ENCODE measurements around the gene HECW1. TPM values are rescaled to one million over a fixed set of nuclear protein-coding genes. Genes with fewer than 3 reads are reported as not detected.
"Not testable (repeated sequence)": the region's sequence is repeated elsewhere in the genome, so short reads cannot be mapped to it uniquely, and the experiment has no call there.

The HECW1 gene
- total RNA-seq, 3 donors from 2014 or later, result 0.76 to 1.6 (median 1.2) TPM

DNA sequence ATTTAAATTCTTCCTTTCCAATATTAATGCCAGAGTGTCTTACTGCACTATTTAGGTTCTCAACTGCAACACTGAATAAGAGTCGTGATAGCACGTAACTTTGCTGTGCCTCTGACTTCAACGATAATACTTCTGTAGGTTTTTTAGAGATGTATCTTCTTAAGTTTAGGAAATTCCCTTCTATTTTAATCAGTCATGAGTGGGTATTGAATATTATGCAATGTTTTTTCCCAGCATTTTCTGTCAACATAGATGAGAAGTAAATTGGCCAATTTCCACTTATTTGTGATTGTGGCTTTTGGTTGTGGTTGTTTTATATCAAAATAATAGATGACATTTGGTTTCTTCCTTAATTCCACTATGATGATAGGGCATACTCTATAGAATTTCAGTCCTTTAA is 463.8 kb downstream of the HECW1 start:
- Histone ChIP-seq H3K36me3 (ENCODE audit: low read depth) (no peaks in the 10 kb centered on the region), H3K4me1 (ENCODE audit: low read depth) (no peaks in the 10 kb centered on the region), H3K4me3 (no peak overlapping the region), H3K9me3 (no peaks in the 10 kb centered on the region)
- TF ChIP-seq, protein P1, sequence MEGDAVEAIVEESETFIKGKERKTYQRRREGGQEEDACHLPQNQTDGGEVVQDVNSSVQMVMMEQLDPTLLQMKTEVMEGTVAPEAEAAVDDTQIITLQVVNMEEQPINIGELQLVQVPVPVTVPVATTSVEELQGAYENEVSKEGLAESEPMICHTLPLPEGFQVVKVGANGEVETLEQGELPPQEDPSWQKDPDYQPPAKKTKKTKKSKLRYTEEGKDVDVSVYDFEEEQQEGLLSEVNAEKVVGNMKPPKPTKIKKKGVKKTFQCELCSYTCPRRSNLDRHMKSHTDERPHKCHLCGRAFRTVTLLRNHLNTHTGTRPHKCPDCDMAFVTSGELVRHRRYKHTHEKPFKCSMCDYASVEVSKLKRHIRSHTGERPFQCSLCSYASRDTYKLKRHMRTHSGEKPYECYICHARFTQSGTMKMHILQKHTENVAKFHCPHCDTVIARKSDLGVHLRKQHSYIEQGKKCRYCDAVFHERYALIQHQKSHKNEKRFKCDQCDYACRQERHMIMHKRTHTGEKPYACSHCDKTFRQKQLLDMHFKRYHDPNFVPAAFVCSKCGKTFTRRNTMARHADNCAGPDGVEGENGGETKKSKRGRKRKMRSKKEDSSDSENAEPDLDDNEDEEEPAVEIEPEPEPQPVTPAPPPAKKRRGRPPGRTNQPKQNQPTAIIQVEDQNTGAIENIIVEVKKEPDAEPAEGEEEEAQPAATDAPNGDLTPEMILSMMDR (IDR thresholded peaks at IDR 0.05), result no peak
- no peak for DNase-seq
- ATAC-seq, result no peak
- intact Hi-C loops (cut with DNase I, micrococcal nuclease), result no loop called here

DNA sequence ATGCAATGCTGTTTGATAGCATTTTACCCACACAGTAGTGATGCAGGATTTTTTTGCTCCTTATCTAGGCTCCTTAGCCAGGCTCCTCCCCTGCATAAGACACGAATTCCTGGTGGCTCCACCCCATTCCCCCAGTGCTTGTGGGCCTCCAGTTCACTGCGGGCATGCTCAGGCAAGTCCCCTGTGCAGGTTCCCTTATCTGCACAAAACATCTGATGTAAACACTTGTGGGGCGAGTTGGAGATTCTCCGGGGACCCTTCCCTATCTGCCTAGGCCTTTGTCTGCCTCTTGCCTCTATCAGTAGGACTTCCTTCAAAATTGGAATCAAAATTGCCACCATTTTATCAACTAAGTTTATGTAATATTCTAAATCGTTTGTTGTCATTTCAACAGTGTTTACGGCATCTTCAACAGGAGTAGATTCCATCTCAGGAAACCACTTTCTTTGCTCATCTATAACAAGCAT is 465.1 kb downstream of the HECW1 start:
- DNase-seq, result no peak
- no peak for ATAC-seq
- Histone ChIP-seq H3K4me1 (ENCODE audit: low read depth) (peaks cover 4% of the 10 kb centered on the region), H3K36me3 (ENCODE audit: low read depth) (no peaks in the 10 kb centered on the region), H3K9me3 (no peaks in the 10 kb centered on the region), H3K4me3 (no peak overlapping the region)
- intact Hi-C loops (cut with DNase I, micrococcal nuclease), result no loop called here
- TF ChIP-seq, protein P1 (IDR thresholded peaks at IDR 0.05), result no peak

DNA sequence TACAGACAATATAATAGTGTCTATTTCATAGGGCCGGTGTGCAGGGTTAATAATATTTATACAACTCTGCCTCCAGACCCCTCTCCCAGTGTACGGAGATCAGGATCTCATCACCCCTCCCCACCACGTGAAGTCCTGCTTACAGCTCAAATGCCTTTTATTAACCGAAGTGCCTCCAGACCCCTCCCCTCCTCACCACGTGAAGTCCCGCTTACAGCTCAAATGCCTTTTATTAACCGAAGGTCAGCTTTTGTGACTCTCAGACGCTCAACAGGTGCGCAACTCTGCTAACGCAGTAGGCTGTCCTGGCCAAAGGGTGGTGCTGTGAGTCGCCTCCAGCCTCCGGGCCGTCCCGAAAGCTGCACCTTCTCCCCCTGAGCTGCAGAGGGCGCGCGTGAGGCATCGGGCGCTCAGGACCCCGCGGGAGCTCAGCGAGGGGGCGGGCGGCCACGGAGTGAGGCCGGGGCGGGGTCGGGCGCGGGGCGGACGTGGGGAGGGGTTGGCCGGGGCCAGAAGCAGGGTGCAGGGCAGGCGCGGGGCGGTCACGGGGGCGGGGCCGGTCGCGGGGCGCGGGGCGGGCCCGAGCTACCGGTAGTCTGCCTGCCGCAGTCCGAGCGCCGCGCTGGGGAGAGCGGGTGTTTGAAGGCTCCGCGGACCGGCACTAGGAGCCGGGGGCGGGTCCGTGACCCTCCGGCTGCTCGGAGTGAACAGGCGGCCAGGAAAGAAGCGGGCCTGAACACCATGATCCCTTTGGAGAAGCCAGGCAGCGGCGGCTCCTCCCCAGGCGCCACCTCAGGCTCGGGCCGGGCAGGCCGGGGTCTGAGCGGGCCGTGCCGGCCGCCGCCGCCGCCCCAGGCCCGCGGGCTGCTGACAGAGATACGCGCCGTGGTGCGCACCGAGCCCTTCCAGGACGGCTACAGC is 470.3 kb downstream of the HECW1 start, which contains the start of gene STK17A:
Gene STK17A (plus strand): TSS at position 606 of the 921 bp plus-strand sequence. CDS start 136 bp downstream, at position 742.
- TF ChIP-seq, protein P1 (IDR thresholded peaks at IDR 0.05), result peak; percentile 99
- H3K4me3 ChIP-seq, result peak within 1 kb of the TSS; percentile 97
- H3K9me3 ChIP-seq, result no peaks in the 10 kb centered on the region
- H3K36me3 ChIP-seq (ENCODE audit: low read depth), result no peaks in the 10 kb centered on the region
- DNase-seq (peak; percentile 89 to 96 (median 96)), ATAC-seq (peak; percentile 97)
- peaks cover 19% of the 10 kb centered on the region for H3K4me1 ChIP-seq (ENCODE audit: low read depth)
- intact Hi-C loops (cut with DNase I, micrococcal nuclease), result loop anchor here (5.0 to 10.0 kb wide), 3 partner anchors 120 to 255 kb away; no protein-coding TSS in a partner anchor

DNA sequence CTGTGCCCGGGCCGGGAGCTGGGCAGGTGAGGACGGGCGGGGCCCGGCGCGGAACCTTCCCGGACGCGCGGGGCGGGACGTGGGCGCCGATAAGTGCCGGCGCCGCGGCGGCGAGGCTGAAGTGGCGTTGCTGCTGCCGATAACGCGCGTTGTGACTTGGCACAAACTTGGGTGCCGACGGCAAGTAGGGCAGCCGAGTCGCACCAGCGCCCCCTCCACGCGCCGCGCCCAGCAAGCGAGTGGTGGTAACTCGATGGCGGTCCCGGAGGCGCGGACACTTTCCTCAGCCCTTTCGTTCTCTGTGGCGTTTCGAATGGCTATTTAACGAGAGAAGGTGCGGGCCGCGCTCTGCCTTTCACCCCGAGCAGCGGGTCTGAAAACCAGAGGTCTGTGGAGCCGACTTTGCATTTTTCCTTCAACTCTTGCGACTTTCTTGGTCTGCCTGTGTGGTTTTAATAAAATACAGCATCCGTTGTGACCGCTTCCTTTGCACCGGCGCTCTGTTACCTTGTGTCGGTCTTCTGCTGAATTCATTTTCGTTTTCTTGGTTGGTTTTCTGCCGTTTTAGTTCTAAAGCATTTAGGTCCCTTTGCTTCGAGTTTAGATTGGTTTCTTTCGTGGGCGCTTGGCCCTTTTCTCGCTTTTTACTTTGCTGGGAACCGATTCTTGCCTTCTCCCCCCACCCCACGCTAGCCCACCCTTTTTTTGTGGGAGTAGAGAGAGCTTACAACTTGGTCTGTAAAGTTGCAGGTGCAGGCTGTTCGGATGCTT is 471.2 kb downstream of the HECW1 start:
- intact Hi-C loops (cut with DNase I, micrococcal nuclease), result loop anchor here (5.0 to 10.0 kb wide), 3 partner anchors 119 to 254 kb away; no protein-coding TSS in a partner anchor
- TF ChIP-seq, protein P1 (IDR thresholded peaks at IDR 0.05), result no peak
- Histone ChIP-seq H3K4me3 (peak overlapping the region; percentile 97), H3K36me3 (ENCODE audit: low read depth) (no peaks in the 10 kb centered on the region), H3K4me1 (ENCODE audit: low read depth) (peaks cover 26% of the 10 kb centered on the region), H3K9me3 (no peaks in the 10 kb centered on the region)
- DNase-seq (peak; percentile 73 to 84 (median 81)), ATAC-seq (peak; percentile 49)

DNA sequence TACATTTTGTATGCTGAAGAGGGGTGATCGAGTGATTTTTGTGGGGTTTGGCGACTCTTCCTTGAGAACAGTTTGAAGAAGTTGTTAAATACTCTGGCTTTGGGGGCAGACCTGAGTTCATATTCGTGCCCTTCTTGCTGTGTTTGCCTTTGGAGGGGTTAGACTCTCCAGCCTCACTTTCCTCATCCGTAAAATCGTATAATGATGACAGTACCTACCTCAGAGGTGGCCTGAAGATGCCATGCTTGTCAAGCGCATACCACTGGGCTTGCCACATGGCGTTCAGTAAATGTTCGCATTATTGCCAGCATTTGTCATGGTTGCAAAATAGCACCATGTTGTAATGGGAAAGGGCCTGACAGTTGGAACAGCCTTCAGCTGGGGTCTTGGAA is 471.7 kb downstream of the HECW1 start:
- ATAC-seq (no peak), DNase-seq (no peak)
- Histone ChIP-seq H3K36me3 (ENCODE audit: low read depth) (no peaks in the 10 kb centered on the region), H3K9me3 (no peaks in the 10 kb centered on the region), H3K4me3 (peak overlapping the region; percentile 97), H3K4me1 (ENCODE audit: low read depth) (peaks cover 32% of the 10 kb centered on the region)
- intact Hi-C loops (cut with DNase I, micrococcal nuclease), result loop anchor here (5.0 to 10.0 kb wide), 3 partner anchors 118 to 253 kb away; no protein-coding TSS in a partner anchor
- TF ChIP-seq, protein P1 (IDR thresholded peaks at IDR 0.05), result no peak

DNA sequence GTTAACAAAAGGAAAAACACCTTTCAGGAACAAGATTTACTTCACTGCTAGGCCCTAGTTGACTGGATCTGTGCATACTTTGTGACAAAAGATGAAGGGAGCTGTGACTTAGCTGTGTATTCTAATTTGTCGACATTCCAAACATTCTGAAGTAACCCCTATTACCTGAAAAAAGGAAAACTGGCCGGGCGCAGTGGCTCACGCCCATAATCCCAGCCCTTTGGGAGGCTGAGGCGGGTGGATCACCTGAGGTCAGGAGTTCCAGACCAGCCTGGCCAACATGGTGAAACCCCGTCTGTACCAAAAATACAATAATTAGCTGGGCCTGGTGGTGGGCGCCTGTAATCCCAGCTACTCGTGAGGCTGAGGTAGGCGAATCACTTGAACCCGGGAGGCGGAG is 472.3 kb downstream of the HECW1 start:
- intact Hi-C loops (cut with DNase I, micrococcal nuclease), result loop anchor here (5.0 to 10.0 kb wide), 3 partner anchors 118 to 253 kb away; no protein-coding TSS in a partner anchor
- H3K9me3 ChIP-seq; H3K36me3 ChIP-seq (ENCODE audit: low read depth); ATAC-seq: not testable (repeated sequence)
- peak overlapping the region; percentile 12 for H3K4me3 ChIP-seq
- H3K4me1 ChIP-seq (ENCODE audit: low read depth), result peaks cover 36% of the 10 kb centered on the region
- peak in 1 of 3 donors; percentile 33 for DNase-seq
